GM18517 (cell line): ENCODE data around the gene PIK3C3.
"Not testable (repeated sequence)": the region's sequence is repeated elsewhere in the genome, so short reads cannot be mapped to it uniquely, and the experiment has no call there.

Source experiments
- ATAC-seq: cut with Tn5 transposase; IDR thresholded peaks from one replicate; pipeline ENCODE4 v1.9.1; 2021; ENCODE audit warnings: mild to moderate bottlenecking, moderate library complexity; ENCODE audit not compliant: unreplicated experiment

Gene PIK3C3

GRCh38 chr18:42068030-42068429, 113.0 kb downstream of the PIK3C3 start:
- no peak for ATAC-seq

- ATAC-seq = no peak
Measured at GRCh38 chr18:42069036-42069435, 114.0 kb downstream of the PIK3C3 start.

- ATAC-seq = no peak
Measured at GRCh38 chr18:42072407-42072806, 117.4 kb downstream of the PIK3C3 start.

- no peak for ATAC-seq
Measured at GRCh38 chr18:42074704-42075103, 119.7 kb downstream of the PIK3C3 start.

- ATAC-seq = no peak
Measured at GRCh38 chr18:42078711-42079110, 123.7 kb downstream of the PIK3C3 start.

- no peak for ATAC-seq
Measured at GRCh38 chr18:42080340-42080739, 125.3 kb downstream of the PIK3C3 start.

GRCh38 chr18:42082415-42083234, 127.6 kb downstream of the PIK3C3 start:
- ATAC-seq = no peak

GRCh38 chr18:42086288-42086687, 131.3 kb downstream of the PIK3C3 start:
- no peak for ATAC-seq

- ATAC-seq = no peak
Measured at GRCh38 chr18:42087235-42087634, 132.2 kb downstream of the PIK3C3 start.

GRCh38 chr18:42087876-42088275, 132.8 kb downstream of the PIK3C3 start:
- ATAC-seq = no peak

- no peak for ATAC-seq
Measured at GRCh38 chr18:42092848-42093247, 137.8 kb downstream of the PIK3C3 start.

- ATAC-seq = no peak
Measured at GRCh38 chr18:42094875-42095274, 139.8 kb downstream of the PIK3C3 start.

- ATAC-seq = no peak
Measured at GRCh38 chr18:42095732-42096377, 140.8 kb downstream of the PIK3C3 start.

- ATAC-seq = no peak
Measured at GRCh38 chr18:42100248-42100647, 145.2 kb downstream of the PIK3C3 start.

- no peak for ATAC-seq
Measured at GRCh38 chr18:42100911-42101310, 145.9 kb downstream of the PIK3C3 start.

- ATAC-seq = no peak
Measured at GRCh38 chr18:42105394-42105793, 150.4 kb downstream of the PIK3C3 start.

- ATAC-seq = no peak
Measured at GRCh38 chr18:42106784-42107183, 151.8 kb downstream of the PIK3C3 start.

GRCh38 chr18:42107287-42107686, 152.3 kb downstream of the PIK3C3 start:
- ATAC-seq = no peak

GRCh38 chr18:42107691-42108450, 152.8 kb downstream of the PIK3C3 start:
- no peak for ATAC-seq

- not testable (repeated sequence) for ATAC-seq
Measured at GRCh38 chr18:42112147-42112546, 157.1 kb downstream of the PIK3C3 start.

GRCh38 chr18:42112657-42113420, 157.8 kb downstream of the PIK3C3 start:
- ATAC-seq = no peak
